Keratinocyte (primary cell): ENCODE measurements around the gene PVALB. TPM values are rescaled to one million over a fixed set of nuclear protein-coding genes. Genes with fewer than 3 reads are reported as not detected.

ENCODE experiments used
- DNase-seq: peaks from one replicate; pipeline ENCODE4 v3.0.0-alpha.2; 2011; ENCODE audit warnings: low read depth, missing footprints, low spot score
- FAIRE-seq: peaks from 2 replicates; lab custom pipeline; 2011; peaks lifted over from hg19 to GRCh38; lab: Jason Lieb, UNC
- H2AFZ ChIP-seq: 2 replicates; pipeline ENCODE4 v1.6.0; 2012; ENCODE audit warnings: low read length, control low read depth, inconsistent platforms; ENCODE audit not compliant: control insufficient read depth
- H3K27ac ChIP-seq: 2 replicates; pipeline ENCODE4 v1.5.1; 2011; ENCODE audit warnings: low read length; ENCODE audit not compliant: control insufficient read depth, insufficient read depth
- H3K27me3 ChIP-seq: 3 replicates; pipeline ENCODE4 v1.6.0; 2011; ENCODE audit warnings: low read length; ENCODE audit not compliant: control insufficient read depth, insufficient read depth; ENCODE audit errors: extremely low read depth
- H3K36me3 ChIP-seq, 2 experiments: 2 replicates in 1 of 2; 3 replicates in 1 of 2; pipeline ENCODE4 v1.5.1; 2011; ENCODE audit warnings: low read length in 2 of 2, mild to moderate bottlenecking in 1 of 2; ENCODE audit not compliant: control insufficient read depth in 2 of 2, insufficient read depth in 2 of 2; ENCODE audit errors: extremely low read depth in 1 of 2
- H3K4me1 ChIP-seq: 3 replicates; pipeline ENCODE4 v1.5.1; 2011; ENCODE audit warnings: low read length; ENCODE audit not compliant: control insufficient read depth, insufficient read depth; ENCODE audit errors: extremely low read depth
- H3K4me2 ChIP-seq: 3 replicates; pipeline ENCODE4 v1.6.0; 2011; ENCODE audit warnings: low read depth, low read length; ENCODE audit not compliant: control insufficient read depth, insufficient read depth; ENCODE audit errors: extremely low read depth
- H3K4me3 ChIP-seq, 3 experiments: fragments of 200-600 bp in 1 of 3; sonication (generic) in 1 of 3; 2 replicates in 2 of 3; 3 replicates in 1 of 3; pipeline ENCODE4 v1.5.1; 2011 to 2016; ENCODE audit warnings: low read length in 3 of 3, mild to moderate bottlenecking in 3 of 3, control low read depth in 2 of 3, inconsistent platforms in 1 of 3, low read depth in 1 of 3, mixed read lengths in 1 of 3, mixed run types in 1 of 3, moderate library complexity in 1 of 3; ENCODE audit not compliant: control insufficient read depth in 2 of 3, insufficient read depth in 2 of 3; ENCODE audit errors: extremely low read depth in 1 of 3
- H3K79me2 ChIP-seq: 2 replicates; pipeline ENCODE4 v1.6.0; 2012; ENCODE audit warnings: low read length; ENCODE audit not compliant: control insufficient read depth, insufficient read depth
- H3K9ac ChIP-seq: 3 replicates; pipeline ENCODE4 v1.6.0; 2011; ENCODE audit warnings: low read length; ENCODE audit not compliant: control insufficient read depth, insufficient read depth; ENCODE audit errors: extremely low read depth
- H3K9me1 ChIP-seq: 3 replicates; pipeline ENCODE4 v1.6.0; 2011; ENCODE audit warnings: low read length; ENCODE audit not compliant: control insufficient read depth, insufficient read depth; ENCODE audit errors: extremely low read depth
- H3K9me3 ChIP-seq: 2 replicates; pipeline ENCODE4 v1.5.1; 2012; ENCODE audit warnings: low read depth, low read length; ENCODE audit not compliant: control insufficient read depth
- H4K20me1 ChIP-seq: 3 replicates; pipeline ENCODE4 v1.6.0; 2011; ENCODE audit warnings: low read length; ENCODE audit not compliant: control insufficient read depth, insufficient read depth; ENCODE audit errors: extremely low read depth
- EZH2 ChIP-seq: IDR thresholded peaks from one replicate; pipeline ENCODE4 v1.6.1; 2012; ENCODE audit warnings: inconsistent platforms, mild to moderate bottlenecking, low read length, moderate library complexity
- dilution Hi-C: fragments of 300-500 bp; cut with MboI; formaldehyde crosslinking; loops from one replicate; pipeline ENCODE4 v1.7.0; 2020; ENCODE audit warnings: low sequenced_read_pairs; ENCODE audit not compliant: extremely low pct_ligation_motif_present
- polyA plus RNA-seq, 5 experiments: library from polyadenylated mRNA; depleted of rRNA in 3 of 5; stranded (reverse) in 3 of 5; stranded (forward) in 1 of 5; unstranded in 1 of 5; fragments of >200 nt; gene quantifications; 1 replicate in 1 of 5; 2 replicates in 3 of 5; 3 replicates in 1 of 5; pipeline versions ENCODE4 v1.2.1 to v1.2.3, GENCODE V29; 2011 to 2012; ENCODE audit warnings: missing spikeins in 2 of 5, low read depth in 1 of 5, low replicate concordance in 1 of 5
- TF ChIP-seq, protein P1 (sequence below), 3 experiments: IDR thresholded peaks in 1 of 3; conservative IDR thresholded peaks in 1 of 3; optimal IDR thresholded peaks in 1 of 3; 2 replicates in 2 of 3; 3 replicates in 1 of 3; pipeline versions ENCODE3 to v1.5.1; 2011; ENCODE audit warnings: low read length in 3 of 3, mild to moderate bottlenecking in 3 of 3, moderate library complexity in 2 of 3, control low read depth in 1 of 3, inconsistent platforms in 1 of 3; ENCODE audit not compliant: insufficient read depth in 2 of 3; ENCODE audit errors: extremely low read depth in 1 of 3

Gene PVALB
- polyA plus RNA-seq, 1 donor (not counting 4 experiments of a cell fraction or from before 2014, with no cell fraction given) = not detected

DNA sequence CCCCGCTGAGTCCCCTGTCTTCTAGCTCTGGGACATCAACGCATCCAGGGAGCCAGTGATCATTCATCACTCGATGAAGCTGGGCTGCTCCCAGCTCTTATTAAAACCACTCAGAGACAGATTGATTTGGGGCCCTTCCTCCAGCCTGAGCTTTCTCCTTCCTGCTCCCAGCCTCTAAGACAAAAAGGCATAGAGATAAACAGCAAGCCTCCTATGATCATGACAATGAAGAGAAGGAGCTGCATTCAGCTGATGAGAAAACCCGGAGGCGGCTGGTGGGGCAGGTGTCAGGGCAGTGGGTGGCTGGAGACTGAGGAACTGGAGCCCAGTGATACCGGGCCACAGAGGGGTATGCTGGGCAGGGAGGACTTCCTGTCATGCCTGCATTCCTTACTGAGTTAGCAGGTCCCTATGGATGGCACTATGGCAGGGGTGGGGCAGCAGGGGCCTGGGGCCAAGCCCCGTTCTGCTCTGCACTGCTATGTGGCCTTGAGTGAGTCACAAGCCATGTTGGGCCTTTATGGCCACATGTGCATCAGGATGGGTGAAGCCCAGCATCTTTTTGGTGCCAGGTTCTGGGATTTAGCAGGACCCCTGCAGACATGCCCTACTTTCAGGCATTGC is 20.2 kb downstream of the PVALB start:
- Histone ChIP-seq H3K27ac (no peak overlapping the region), H3K4me1 (no peaks in the 10 kb centered on the region), H3K4me2 (no peak overlapping the region), H3K79me2 (no peaks in the 10 kb centered on the region), H3K36me3 (no peaks in the 10 kb centered on the region), H3K9me1 (no peaks in the 10 kb centered on the region), H3K9me3 (no peaks in the 10 kb centered on the region), H3K4me3 (no peak overlapping the region), H2AFZ (no peak overlapping the region), H4K20me1 (no peaks in the 10 kb centered on the region), H3K27me3 (peaks cover 21% of the 10 kb centered on the region), H3K9ac (no peak overlapping the region)
- dilution Hi-C loops = no loop called here
- TF ChIP-seq, protein P1, sequence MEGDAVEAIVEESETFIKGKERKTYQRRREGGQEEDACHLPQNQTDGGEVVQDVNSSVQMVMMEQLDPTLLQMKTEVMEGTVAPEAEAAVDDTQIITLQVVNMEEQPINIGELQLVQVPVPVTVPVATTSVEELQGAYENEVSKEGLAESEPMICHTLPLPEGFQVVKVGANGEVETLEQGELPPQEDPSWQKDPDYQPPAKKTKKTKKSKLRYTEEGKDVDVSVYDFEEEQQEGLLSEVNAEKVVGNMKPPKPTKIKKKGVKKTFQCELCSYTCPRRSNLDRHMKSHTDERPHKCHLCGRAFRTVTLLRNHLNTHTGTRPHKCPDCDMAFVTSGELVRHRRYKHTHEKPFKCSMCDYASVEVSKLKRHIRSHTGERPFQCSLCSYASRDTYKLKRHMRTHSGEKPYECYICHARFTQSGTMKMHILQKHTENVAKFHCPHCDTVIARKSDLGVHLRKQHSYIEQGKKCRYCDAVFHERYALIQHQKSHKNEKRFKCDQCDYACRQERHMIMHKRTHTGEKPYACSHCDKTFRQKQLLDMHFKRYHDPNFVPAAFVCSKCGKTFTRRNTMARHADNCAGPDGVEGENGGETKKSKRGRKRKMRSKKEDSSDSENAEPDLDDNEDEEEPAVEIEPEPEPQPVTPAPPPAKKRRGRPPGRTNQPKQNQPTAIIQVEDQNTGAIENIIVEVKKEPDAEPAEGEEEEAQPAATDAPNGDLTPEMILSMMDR (optimal IDR thresholded peaks at IDR 0.05 in 1 of 3, IDR thresholded peaks at IDR 0.05 in 1 of 3, conservative IDR thresholded peaks at IDR 0.05 in 1 of 3; ENCODE audit: extremely low read depth in 1 of 3, insufficient read depth in 2 of 3, low read length in 3 of 3) = no peak
- no peak for TF ChIP-seq EZH2
- no peak for DNase-seq
- no peak for FAIRE-seq

DNA sequence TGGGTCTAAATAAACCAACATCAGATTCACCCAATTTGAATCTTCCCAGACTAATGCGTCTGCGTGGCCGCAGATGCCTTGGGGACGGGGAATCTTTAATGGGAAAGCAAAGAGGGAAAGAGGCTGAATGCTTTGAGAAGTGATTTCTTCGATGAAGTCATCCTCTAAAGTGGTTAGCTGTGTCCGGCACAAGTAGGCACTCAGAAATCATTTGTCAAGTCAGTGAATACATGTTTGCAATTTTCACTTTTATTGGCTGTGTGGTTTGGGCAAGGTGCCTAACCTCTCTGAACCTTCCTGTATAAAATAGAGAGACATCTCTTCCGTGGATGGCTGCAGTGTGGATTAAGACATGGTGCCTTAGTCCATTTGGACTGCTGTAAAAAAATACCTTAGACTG is 21.2 kb downstream of the PVALB start:
- no peak overlapping the region for H3K27ac ChIP-seq
- no peak overlapping the region for H3K4me2 ChIP-seq
- H2AFZ ChIP-seq = no peak overlapping the region
- DNase-seq (no peak), FAIRE-seq (no peak)
- H3K27me3 ChIP-seq = peaks cover 28% of the 10 kb centered on the region
- H3K9me3 ChIP-seq = no peaks in the 10 kb centered on the region
- no peaks in the 10 kb centered on the region for H4K20me1 ChIP-seq
- dilution Hi-C loops = no loop called here
- H3K4me3 ChIP-seq = no peak overlapping the region
- no peaks in the 10 kb centered on the region for H3K4me1 ChIP-seq
- no peaks in the 10 kb centered on the region for H3K9me1 ChIP-seq
- no peaks in the 10 kb centered on the region for H3K79me2 ChIP-seq
- TF ChIP-seq, protein P1 (optimal IDR thresholded peaks at IDR 0.05 in 1 of 3, IDR thresholded peaks at IDR 0.05 in 1 of 3, conservative IDR thresholded peaks at IDR 0.05 in 1 of 3; ENCODE audit: extremely low read depth in 1 of 3, insufficient read depth in 2 of 3, low read length in 3 of 3) = no peak
- TF ChIP-seq EZH2 = no peak
- no peaks in the 10 kb centered on the region for H3K36me3 ChIP-seq
- H3K9ac ChIP-seq = no peak overlapping the region
